GM19463 (cell line): ENCODE data around the gene RFX8.

Experiments used
- ATAC-seq: cut with Tn5 transposase; IDR thresholded peaks from one replicate; pipeline ENCODE4 v1.9.1; 2021; ENCODE audit warnings: mild to moderate bottlenecking, moderate library complexity; ENCODE audit not compliant: unreplicated experiment

RFX8 gene

GRCh38 chr2:101412092-101412694 lies 62.7 kb downstream of the RFX8 start:
- no peak for ATAC-seq

GRCh38 chr2:101410746-101411145 lies 64.2 kb downstream of the RFX8 start:
- ATAC-seq = no peak

- ATAC-seq = no peak
Measured at GRCh38 chr2:101410114-101410513, 64.8 kb downstream of the RFX8 start.

GRCh38 chr2:101409699-101410098 lies 65.2 kb downstream of the RFX8 start:
- ATAC-seq = no peak

- no peak for ATAC-seq
Measured at GRCh38 chr2:101408925-101409324, 66.0 kb downstream of the RFX8 start.

GRCh38 chr2:101405351-101405899 lies 69.5 kb downstream of the RFX8 start:
- no peak for ATAC-seq

- ATAC-seq = no peak
Measured at GRCh38 chr2:101403745-101404144, 71.2 kb downstream of the RFX8 start.

- no peak for ATAC-seq
Measured at GRCh38 chr2:101402630-101403029, 72.3 kb downstream of the RFX8 start.

GRCh38 chr2:101401906-101402305 lies 73.0 kb downstream of the RFX8 start:
- ATAC-seq = no peak

GRCh38 chr2:101401326-101401665 lies 73.6 kb downstream of the RFX8 start:
- no peak for ATAC-seq

- ATAC-seq = no peak
Measured at GRCh38 chr2:101400506-101401325, 74.2 kb downstream of the RFX8 start.

- ATAC-seq = no peak
Measured at GRCh38 chr2:101400048-101400447, 74.9 kb downstream of the RFX8 start.

GRCh38 chr2:101399021-101399799 lies 75.7 kb downstream of the RFX8 start:
- ATAC-seq = no peak

GRCh38 chr2:101398116-101398821 lies 76.6 kb downstream of the RFX8 start:
- ATAC-seq = no peak

GRCh38 chr2:101396316-101396717 lies 78.6 kb downstream of the RFX8 start:
- no peak for ATAC-seq

- no peak for ATAC-seq
Measured at GRCh38 chr2:101395545-101396315, 79.2 kb downstream of the RFX8 start.

GRCh38 chr2:101388232-101388631 lies 86.7 kb downstream of the RFX8 start:
- ATAC-seq = no peak

GRCh38 chr2:101387151-101387834 lies 87.6 kb downstream of the RFX8 start, which contains the start of gene CREG2:
Gene CREG2 (minus strand): TSS chr2:101387503. CDS start chr2:101387457, 46 bp downstream.
- no peak for ATAC-seq

- no peak for ATAC-seq
Measured at GRCh38 chr2:101386599-101387150, 88.2 kb downstream of the RFX8 start.
